ENCODE data around the gene SLC22A25. TPM values are rescaled to one million over a fixed set of nuclear protein-coding genes. Genes with fewer than 3 reads are reported as not detected.

Gene SLC22A25
- total and polyA plus RNA-seq, 2 of the 13 experiments (the other 11 are each of a cell fraction or from before 2014, with no cell fraction given), result 0.18 to 0.42 TPM

DNA sequence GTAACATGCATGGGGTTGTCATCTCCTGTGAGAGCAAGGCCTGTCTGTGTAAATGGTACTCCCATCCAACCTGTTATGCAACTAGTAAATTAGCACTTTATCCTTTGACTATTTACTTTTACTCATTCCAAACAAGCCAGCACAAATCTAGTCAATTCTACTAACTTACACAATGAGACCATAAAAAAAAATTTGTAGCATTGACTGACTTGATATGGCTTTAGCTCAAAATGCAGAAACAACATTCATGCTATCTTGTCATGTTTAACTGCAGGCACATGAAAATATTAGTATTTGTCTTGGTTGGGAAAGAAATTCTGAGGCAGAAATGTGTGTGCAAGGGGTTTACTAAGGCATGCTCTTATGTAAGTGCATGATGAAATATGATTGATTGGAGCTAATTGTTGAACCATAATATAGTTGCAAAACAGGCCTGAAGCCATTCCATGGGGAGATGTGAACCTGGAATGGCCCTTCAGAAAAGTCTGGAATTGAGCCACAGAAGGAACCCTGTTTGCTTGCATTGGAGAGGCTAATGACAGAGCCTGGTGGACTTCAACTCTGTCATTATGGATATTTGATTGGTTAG is 2.5 kb downstream of the SLC22A25 start (continued):
- TF ChIP-seq MAX (IDR thresholded peaks at IDR 0.05), result peak; percentile 43; the same call in 1 of the 2 replicates
- TF ChIP-seq, protein P1, sequence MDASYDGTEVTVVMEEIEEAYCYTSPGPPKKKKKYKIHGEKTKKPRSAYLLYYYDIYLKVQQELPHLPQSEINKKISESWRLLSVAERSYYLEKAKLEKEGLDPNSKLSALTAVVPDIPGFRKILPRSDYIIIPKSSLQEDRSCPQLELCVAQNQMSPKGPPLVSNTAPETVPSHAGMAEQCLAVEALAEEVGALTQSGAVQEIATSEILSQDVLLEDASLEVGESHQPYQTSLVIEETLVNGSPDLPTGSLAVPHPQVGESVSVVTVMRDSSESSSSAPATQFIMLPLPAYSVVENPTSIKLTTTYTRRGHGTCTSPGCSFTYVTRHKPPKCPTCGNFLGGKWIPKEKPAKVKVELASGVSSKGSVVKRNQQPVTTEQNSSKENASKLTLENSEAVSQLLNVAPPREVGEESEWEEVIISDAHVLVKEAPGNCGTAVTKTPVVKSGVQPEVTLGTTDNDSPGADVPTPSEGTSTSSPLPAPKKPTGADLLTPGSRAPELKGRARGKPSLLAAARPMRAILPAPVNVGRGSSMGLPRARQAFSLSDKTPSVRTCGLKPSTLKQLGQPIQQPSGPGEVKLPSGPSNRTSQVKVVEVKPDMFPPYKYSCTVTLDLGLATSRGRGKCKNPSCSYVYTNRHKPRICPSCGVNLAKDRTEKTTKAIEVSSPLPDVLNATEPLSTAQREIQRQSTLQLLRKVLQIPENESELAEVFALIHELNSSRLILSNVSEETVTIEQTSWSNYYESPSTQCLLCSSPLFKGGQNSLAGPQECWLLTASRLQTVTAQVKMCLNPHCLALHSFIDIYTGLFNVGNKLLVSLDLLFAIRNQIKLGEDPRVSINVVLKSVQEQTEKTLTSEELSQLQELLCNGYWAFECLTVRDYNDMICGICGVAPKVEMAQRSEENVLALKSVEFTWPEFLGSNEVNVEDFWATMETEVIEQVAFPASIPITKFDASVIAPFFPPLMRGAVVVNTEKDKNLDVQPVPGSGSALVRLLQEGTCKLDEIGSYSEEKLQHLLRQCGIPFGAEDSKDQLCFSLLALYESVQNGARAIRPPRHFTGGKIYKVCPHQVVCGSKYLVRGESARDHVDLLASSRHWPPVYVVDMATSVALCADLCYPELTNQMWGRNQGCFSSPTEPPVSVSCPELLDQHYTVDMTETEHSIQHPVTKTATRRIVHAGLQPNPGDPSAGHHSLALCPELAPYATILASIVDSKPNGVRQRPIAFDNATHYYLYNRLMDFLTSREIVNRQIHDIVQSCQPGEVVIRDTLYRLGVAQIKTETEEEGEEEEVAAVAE (CRISPR knock-in tag; IDR thresholded peaks at IDR 0.05; ENCODE audit: borderline replicate concordance), result 0 out of 2 replicates have a peak, but pooled peaks have one; percentile 69
- peak; percentile 58; the same call in 1 of the 2 replicates for TF ChIP-seq ZNF766 (CRISPR knock-in tag; IDR thresholded peaks at IDR 0.05; ENCODE audit: borderline replicate concordance)
- TF ChIP-seq ATF2 (CRISPR knock-in tag; IDR thresholded peaks at IDR 0.05), result peak; percentile 56; the same call in 1 of the 2 replicates
- TF ChIP-seq LCORL (IDR thresholded peaks at IDR 0.05), result peak; percentile 74; the same call in 1 of the 2 replicates
- TF ChIP-seq LCORL (CRISPR knock-in tag; IDR thresholded peaks at IDR 0.05), result peak; percentile 63
- TF ChIP-seq PAWR (CRISPR knock-in tag; IDR thresholded peaks at IDR 0.05; ENCODE audit: borderline replicate concordance), result no peak
- TF ChIP-seq ELF3 (CRISPR knock-in tag; IDR thresholded peaks at IDR 0.05), result peak; percentile 61; the same call in 1 of the 2 replicates
- 0 out of 2 replicates have a peak, but pooled peaks have one; percentile 22 for TF ChIP-seq ZNF788 (CRISPR knock-in tag; IDR thresholded peaks at IDR 0.05; ENCODE audit: borderline replicate concordance)
- TF ChIP-seq NFYC (CRISPR knock-in tag; IDR thresholded peaks at IDR 0.05), result 0 out of 2 replicates have a peak, but pooled peaks have one; percentile 29
- peak; percentile 55 for TF ChIP-seq TCF7 (IDR thresholded peaks at IDR 0.05; ENCODE audit: low read depth)
- TF ChIP-seq ZNF34 (CRISPR knock-in tag; IDR thresholded peaks at IDR 0.05; ENCODE audit: borderline replicate concordance), result peak; percentile 88; the same call in 1 of the 2 replicates
- no peak for TF ChIP-seq SIX4 (CRISPR knock-in tag; IDR thresholded peaks at IDR 0.05)
- peak; percentile 28 for TF ChIP-seq PHF5A (CRISPR knock-in tag; IDR thresholded peaks at IDR 0.05; ENCODE audit: low read depth, unreplicated experiment)
- TF ChIP-seq, protein P2, sequence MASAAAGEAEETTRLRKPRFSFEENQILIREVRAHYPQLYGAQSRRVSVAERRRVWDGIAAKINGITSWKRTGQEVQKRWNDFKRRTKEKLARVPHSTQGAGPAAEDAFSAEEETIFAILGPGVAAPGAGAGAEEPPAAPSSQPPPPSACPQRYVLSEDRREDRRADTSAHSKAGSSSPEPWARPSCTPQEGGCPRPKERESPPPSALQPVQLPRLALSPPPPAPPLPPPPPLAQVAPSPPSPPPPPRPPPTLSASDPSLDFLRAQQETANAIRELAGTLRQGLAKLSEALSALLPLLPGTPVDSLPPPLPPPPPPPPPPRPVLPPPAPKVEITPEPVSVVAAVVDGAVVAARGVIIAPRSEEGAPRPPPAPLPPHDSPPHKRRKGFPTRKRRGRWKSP (CRISPR knock-in tag; IDR thresholded peaks at IDR 0.05), result peak; percentile 66; the same call in 1 of the 2 replicates
- peak; percentile 43; the same call in 1 of the 2 replicates for TF ChIP-seq KMT2A (CRISPR knock-in tag; IDR thresholded peaks at IDR 0.05)
- TF ChIP-seq ZMYM4 (CRISPR knock-in tag; IDR thresholded peaks at IDR 0.05), result peak; percentile 56
- TF ChIP-seq ARNTL (CRISPR knock-in tag; IDR thresholded peaks at IDR 0.05), result peak; percentile 59; the same call in 1 of the 2 replicates

Measured in HepG2 (cell line).